GM12892 (cell line): Measurements from ENCODE around the gene AKR1C2.
"Not testable (repeated sequence)": the region's sequence is repeated elsewhere in the genome, so short reads cannot be mapped to it uniquely, and the experiment has no call there.

Source experiments
- POLR2A ChIP-seq: IDR thresholded peaks from 2 replicates; pipeline ENCODE4 v1.6.1; 2011; ENCODE audit warnings: low read depth, low read length, control low read depth
- POLR2AphosphoS5 ChIP-seq: IDR thresholded peaks from 2 replicates; pipeline ENCODE4 v1.6.1; 2011; ENCODE audit warnings: low read depth, low read length, control low read depth
- TAF1 ChIP-seq: IDR thresholded peaks from 2 replicates; pipeline ENCODE4 v1.6.1; 2011; ENCODE audit warnings: low read depth, mild to moderate bottlenecking, control low read depth, low read length, borderline replicate concordance

- TF ChIP-seq POLR2A, TAF1, POLR2AphosphoS5: not testable (repeated sequence)
Measured at GRCh38 chr10:5010043-5010442, 6.4 kb upstream of the AKR1C2 start.
